ENCODE data around the gene OR2T34. TPM values are rescaled to one million over a fixed set of nuclear protein-coding genes. Genes with fewer than 3 reads are reported as not detected.

OR2T34 gene
- total RNA-seq, 1 experiment from 2014 or later, result not detected

GRCh38 chr1:248593226-248593625 lies 18.7 kb upstream of the OR2T34 start:
- H2BK15ac ChIP-seq (ENCODE audit: low read depth, low read length), result no peak overlapping the region
- H2AFZ ChIP-seq (ENCODE audit: low read length), result no peak overlapping the region
- no peak overlapping the region for H3K4ac ChIP-seq (ENCODE audit: low read depth, low read length)
- DNase-seq, result no peak
- no CpG with 5 or more reads among the region's 5 CpGs for whole genome bisulfite sequencing (ENCODE audit: extremely low coverage, insufficient read length, low lambda C conversion rate)
- no peak overlapping the region for H4K91ac ChIP-seq (ENCODE audit: insufficient read length, low read depth, low read length)
- no peaks in the 10 kb centered on the region for H3K79me1 ChIP-seq (ENCODE audit: insufficient read depth, low read depth, low read length, poor library complexity, severe bottlenecking)
- Mint-ChIP-seq H3K4me1 (no peaks in the 10 kb centered on the region), H3K36me3 (ENCODE audit: insufficient read depth in 1 of 3, low read depth in 3 of 3) (peaks cover 2 to 21% (median 6%) of the 10 kb centered on the region in 3 experiments; a peak in 4 of 7 replicates), H3K4me3 (no peak overlapping the region), H3K27ac (no peak overlapping the region), H3K27me3 (ENCODE audit: low read depth) (no peaks in the 10 kb centered on the region; the same call in 1 of the 2 replicates), H3K9me3 (peaks cover 74 to 82% of the 10 kb centered on the region in 2 experiments)
- H3K14ac ChIP-seq (ENCODE audit: insufficient read depth, low read length), result no peak overlapping the region
- H3K23ac ChIP-seq (ENCODE audit: insufficient read length, low read depth, low read length), result no peak overlapping the region
- no peak overlapping the region for H4K5ac ChIP-seq (ENCODE audit: insufficient read length, low read depth, low read length)
- no peak overlapping the region for H3K4me2 ChIP-seq (ENCODE audit: insufficient read depth, insufficient read length, low read length)
- H3K56ac ChIP-seq (ENCODE audit: insufficient read length, low read depth, low read length), result no peak overlapping the region
- no peak overlapping the region for H4K8ac ChIP-seq (replicated peaks; ENCODE audit: insufficient read length, low read depth, low read length)
- H2BK5ac ChIP-seq (ENCODE audit: insufficient read length, low read length), result no peak overlapping the region
- H2AK5ac ChIP-seq (ENCODE audit: insufficient read length, low read length), result no peak overlapping the region
- H3K9me3 ChIP-seq (ENCODE audit: control insufficient read depth, low read depth, low read length), result peaks cover 81% of the 10 kb centered on the region
- H2BK20ac ChIP-seq (ENCODE audit: low read depth, low read length, poor library complexity, severe bottlenecking), result no peak overlapping the region
- TF ChIP-seq CTCF (conservative IDR thresholded peaks at IDR 0.05), result no peak
- H2BK120ac ChIP-seq (ENCODE audit: low read depth, low read length, poor library complexity, severe bottlenecking), result no peak overlapping the region
- H3K79me2 ChIP-seq (ENCODE audit: insufficient read depth, low read length), result no peaks in the 10 kb centered on the region
- no peaks in the 10 kb centered on the region for H3K27me3 ChIP-seq (ENCODE audit: insufficient read depth, low read length)
- H3K27ac ChIP-seq (ENCODE audit: insufficient read length, low read depth, low read length), result no peak overlapping the region
- H3K4me1 ChIP-seq (ENCODE audit: insufficient read depth, low read length), result no peaks in the 10 kb centered on the region
- H2BK12ac ChIP-seq (ENCODE audit: insufficient read length, low read depth, low read length), result no peak overlapping the region
- no peaks in the 10 kb centered on the region for H3K23me2 ChIP-seq (ENCODE audit: insufficient read length, low read depth, low read length, poor library complexity, severe bottlenecking)
- H3K9ac ChIP-seq (ENCODE audit: extremely low read depth, insufficient read length, low read length), result no peak overlapping the region
- H3T11ph ChIP-seq (ENCODE audit: low read length), result no peak overlapping the region
- H3K18ac ChIP-seq (ENCODE audit: insufficient read length, low read depth, low read length), result no peak overlapping the region
- H4K20me1 ChIP-seq (ENCODE audit: control insufficient read depth, insufficient read depth, insufficient read length), result no peaks in the 10 kb centered on the region
